GM19372 (cell line): ENCODE results near the gene TNFAIP2.
"Not testable (repeated sequence)": the region's sequence is repeated elsewhere in the genome, so short reads cannot be mapped to it uniquely, and the experiment has no call there.

ENCODE experiments used
- ATAC-seq: cut with Tn5 transposase; IDR thresholded peaks from one replicate; pipeline ENCODE4 v1.9.1; 2021; ENCODE audit warnings: mild to moderate bottlenecking, low read depth, moderate library complexity; ENCODE audit not compliant: unreplicated experiment

The TNFAIP2 gene

GRCh38 chr14:103149351-103150237, 26.3 kb downstream of the TNFAIP2 start:
- ATAC-seq = no peak

- no peak for ATAC-seq
These were observed 28.1 kb downstream of the TNFAIP2 start for GRCh38 chr14:103151270-103151945.

GRCh38 chr14:103155010-103155409, 31.7 kb downstream of the TNFAIP2 start:
- ATAC-seq = no peak

- ATAC-seq = not testable (repeated sequence)
These were observed 32.2 kb downstream of the TNFAIP2 start for GRCh38 chr14:103155416-103155815.

- ATAC-seq = no peak
These were observed 32.6 kb downstream of the TNFAIP2 start for GRCh38 chr14:103155826-103156394.

- ATAC-seq = no peak
These were observed 33.6 kb downstream of the TNFAIP2 start for GRCh38 chr14:103156651-103157378.

- ATAC-seq = no peak
These were observed 34.7 kb downstream of the TNFAIP2 start for GRCh38 chr14:103157969-103158368.

GRCh38 chr14:103158688-103159087, 35.4 kb downstream of the TNFAIP2 start:
- ATAC-seq = no peak

- no peak for ATAC-seq
These were observed 37.2 kb downstream of the TNFAIP2 start for GRCh38 chr14:103160321-103161053.

GRCh38 chr14:103161054-103161397, 37.8 kb downstream of the TNFAIP2 start:
- no peak for ATAC-seq

GRCh38 chr14:103163199-103163598, 39.9 kb downstream of the TNFAIP2 start:
- ATAC-seq = no peak

GRCh38 chr14:103164006-103164405, 40.7 kb downstream of the TNFAIP2 start:
- no peak for ATAC-seq

- no peak for ATAC-seq
These were observed 41.5 kb downstream of the TNFAIP2 start for GRCh38 chr14:103164779-103165178.

GRCh38 chr14:103165323-103165722, 42.1 kb downstream of the TNFAIP2 start:
- no peak for ATAC-seq

- ATAC-seq = no peak
These were observed 46.7 kb downstream of the TNFAIP2 start for GRCh38 chr14:103169954-103170353.

GRCh38 chr14:103171206-103171605, 47.9 kb downstream of the TNFAIP2 start:
- ATAC-seq = not testable (repeated sequence)

- ATAC-seq = no peak
These were observed 49.7 kb downstream of the TNFAIP2 start for GRCh38 chr14:103172921-103173320.

GRCh38 chr14:103173887-103174286, 50.6 kb downstream of the TNFAIP2 start:
- ATAC-seq = not testable (repeated sequence)

- ATAC-seq = not testable (repeated sequence)
These were observed 52.9 kb downstream of the TNFAIP2 start for GRCh38 chr14:103176176-103176575.

GRCh38 chr14:103177376-103177775, 54.1 kb downstream of the TNFAIP2 start:
- no peak for ATAC-seq
